Umbilical cord (tissue), 2 donors: ENCODE results near the gene CAPN13. TPM values are rescaled to one million over a fixed set of nuclear protein-coding genes. Genes with fewer than 3 reads are reported as not detected.

Experiments used
- DNase-seq: peaks from one replicate; pipeline ENCODE4 v3.0.0-alpha.2; 2015; ENCODE audit warnings: low spot score
- total RNA-seq: library from RNA; depleted of rRNA; stranded (reverse); fragments of >200 nt; gene quantifications from one replicate; pipeline ENCODE4 v1.2.3, GENCODE V29; 2014; ENCODE audit warnings: low replicate concordance; ENCODE audit not compliant: insufficient read depth

CAPN13 gene
- total RNA-seq, 1 donor from 2014 or later = not detected

GRCh38 chr2:30684026-30684425 lies 123.2 kb downstream of the CAPN13 start:
- no peak for DNase-seq

- no peak for DNase-seq
Measured at GRCh38 chr2:30683236-30683956, 123.8 kb downstream of the CAPN13 start.

GRCh38 chr2:30681022-30681421 lies 126.2 kb downstream of the CAPN13 start:
- no peak for DNase-seq

GRCh38 chr2:30680121-30680520 lies 127.1 kb downstream of the CAPN13 start:
- DNase-seq = no peak

GRCh38 chr2:30679426-30680088 lies 127.7 kb downstream of the CAPN13 start:
- DNase-seq = peak; percentile 28

GRCh38 chr2:30678410-30679137 lies 128.7 kb downstream of the CAPN13 start:
- DNase-seq = no peak

GRCh38 chr2:30677861-30678385 lies 129.3 kb downstream of the CAPN13 start:
- DNase-seq = no peak

- DNase-seq = no peak
Measured at GRCh38 chr2:30677231-30677630, 130.0 kb downstream of the CAPN13 start.

GRCh38 chr2:30675758-30676157 lies 131.5 kb downstream of the CAPN13 start:
- no peak for DNase-seq

GRCh38 chr2:30673127-30673526 lies 134.1 kb downstream of the CAPN13 start:
- no peak for DNase-seq
